Endodermal cell (in vitro differentiated cells): ENCODE results near the gene GALR3. TPM values are rescaled to one million over a fixed set of nuclear protein-coding genes. Genes with fewer than 3 reads are reported as not detected.

Experiments
- DNase-seq: peaks from one replicate; pipeline ENCODE4 v3.0.0-alpha.2; 2017
- H3K27ac ChIP-seq: 2 replicates; pipeline ENCODE4 v1.5.1; 2013; ENCODE audit warnings: mild to moderate bottlenecking, low read depth, low read length, moderate library complexity
- H3K27me3 ChIP-seq: 2 replicates; pipeline ENCODE4 v1.6.1; 2013; ENCODE audit warnings: mild to moderate bottlenecking, low read length, moderate library complexity; ENCODE audit not compliant: insufficient read depth, control insufficient read depth, poor library complexity, severe bottlenecking
- H3K36me3 ChIP-seq: 2 replicates; pipeline ENCODE4 v1.7.0; 2013; ENCODE audit warnings: mild to moderate bottlenecking, low read length, moderate library complexity; ENCODE audit not compliant: control insufficient read depth, insufficient read depth
- H3K4me1 ChIP-seq: one replicate; pipeline ENCODE4 v1.7.0; 2013; ENCODE audit warnings: low read length; ENCODE audit not compliant: control insufficient read depth, insufficient read depth
- H3K4me3 ChIP-seq: 2 replicates; pipeline ENCODE4 v1.5.1; 2013; ENCODE audit warnings: mild to moderate bottlenecking, low read length, moderate library complexity
- H3K9ac ChIP-seq: 2 replicates; pipeline ENCODE4 v1.6.1; 2013; ENCODE audit warnings: mild to moderate bottlenecking, low read length, moderate library complexity; ENCODE audit not compliant: poor library complexity, severe bottlenecking; ENCODE audit errors: extremely low read depth
- H3K9me3 ChIP-seq: 2 replicates; pipeline ENCODE4 v1.6.1; 2013; ENCODE audit warnings: mild to moderate bottlenecking, low read length, moderate library complexity; ENCODE audit not compliant: control insufficient read depth
- H3K27ac Mint-ChIP-seq: 2 replicates; pipeline ENCODE4 v1.8.0; 2020; ENCODE audit warnings: mixed read lengths
- H3K27me3 Mint-ChIP-seq: 2 replicates; pipeline ENCODE4 v1.8.0; 2021; ENCODE audit warnings: mild to moderate bottlenecking, mixed read lengths; ENCODE audit not compliant: insufficient read depth
- H3K36me3 Mint-ChIP-seq: 2 replicates; pipeline ENCODE4 v1.8.0; 2020; ENCODE audit warnings: low read depth, mixed read lengths
- H3K4me1 Mint-ChIP-seq: 2 replicates; pipeline ENCODE4 v1.8.0; 2020; ENCODE audit warnings: mixed read lengths
- H3K4me3 Mint-ChIP-seq: 2 replicates; pipeline ENCODE4 v1.8.0; 2020; ENCODE audit warnings: mild to moderate bottlenecking, moderate library complexity, mixed read lengths
- H3K9me3 Mint-ChIP-seq: 2 replicates; pipeline ENCODE4 v1.8.0; 2020; ENCODE audit warnings: mild to moderate bottlenecking, mixed read lengths
- WGBS, 2 experiments: methylation state at CpG; one replicate each; pipeline versions ENCODE4 v1.1.5 to v1.1.7; 2013; ENCODE audit warnings: missing lambda C conversion rate in 2 of 2, mixed read lengths in 1 of 2; ENCODE audit not compliant: insufficient coverage in 1 of 2, insufficient read length in 1 of 2; 5-methylcytosine and 5-hydroxymethylcytosine counted together
- total RNA-seq, 2 donors: library from RNA; stranded (reverse); fragmentation: NEBNext Ultra II Directional in 1 of 2; extraction: Animal tissue kit (Norgen Biotek cat#: 25700) in 1 of 2; gene quantifications; 2 replicates in 1 of 2; 3 replicates in 1 of 2; pipeline ENCODE4 v1.2.1, GENCODE V29; 2021
- TF ChIP-seq, protein P1 (sequence below): fragments of 200-600 bp; sonication (generic); conservative IDR thresholded peaks from 2 replicates; pipeline ENCODE4 v1.5.0; 2021; ENCODE audit warnings: antibody characterized with exemption, mild to moderate bottlenecking

Gene GALR3
- total RNA-seq, 2 donors from 2014 or later: 0.40 to 0.77 TPM

DNA sequence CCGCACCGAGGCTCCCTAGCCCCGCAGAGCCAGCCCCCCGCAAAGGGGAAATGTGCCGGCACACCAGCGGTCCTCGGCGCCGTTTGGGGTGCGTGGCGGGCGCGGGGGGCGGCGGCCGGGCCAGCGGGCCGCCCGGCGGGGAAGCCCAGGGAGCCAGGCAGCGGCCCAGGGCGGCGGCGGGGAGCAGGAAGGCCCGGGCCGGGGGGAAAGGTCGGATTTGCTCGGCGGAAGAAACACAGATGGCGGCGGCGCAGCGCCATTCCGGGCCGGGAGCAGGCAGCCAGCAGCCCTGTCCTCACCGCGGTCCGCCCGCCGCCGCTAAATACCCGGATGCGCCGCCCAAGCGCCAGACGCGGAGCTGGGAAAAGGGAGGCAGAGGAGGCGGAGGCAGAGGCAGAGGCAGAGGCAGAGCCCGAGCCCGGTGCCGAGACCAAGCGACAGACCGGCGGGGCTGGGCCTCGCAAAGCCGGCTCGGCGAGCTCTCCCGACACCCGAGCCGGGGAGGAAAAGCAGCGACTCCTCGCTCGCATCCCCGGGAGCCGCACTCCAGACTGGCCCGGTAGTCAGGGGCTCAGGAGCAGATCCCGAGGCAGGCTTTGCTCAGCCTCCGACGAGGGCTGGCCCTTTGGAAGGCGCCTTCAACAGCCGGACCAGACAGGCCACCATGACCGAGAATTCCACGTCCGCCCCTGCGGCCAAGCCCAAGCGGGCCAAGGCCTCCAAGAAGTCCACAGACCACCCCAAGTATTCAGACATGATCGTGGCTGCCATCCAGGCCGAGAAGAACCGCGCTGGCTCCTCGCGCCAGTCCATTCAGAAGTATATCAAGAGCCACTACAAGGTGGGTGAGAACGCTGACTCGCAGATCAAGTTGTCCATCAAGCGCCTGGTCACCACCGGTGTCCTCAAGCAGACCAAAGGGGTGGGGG, 18.0 kb upstream of the GALR3 start:
- H3K27me3 Mint-ChIP-seq: peaks cover 24% of the 10 kb centered on the region
- 16 to 24% methylated on average over 54 to 87 of the region's 87 CpGs for WGBS, 2 experiments
- H3K27ac ChIP-seq: peak overlapping the region; percentile 38

DNA sequence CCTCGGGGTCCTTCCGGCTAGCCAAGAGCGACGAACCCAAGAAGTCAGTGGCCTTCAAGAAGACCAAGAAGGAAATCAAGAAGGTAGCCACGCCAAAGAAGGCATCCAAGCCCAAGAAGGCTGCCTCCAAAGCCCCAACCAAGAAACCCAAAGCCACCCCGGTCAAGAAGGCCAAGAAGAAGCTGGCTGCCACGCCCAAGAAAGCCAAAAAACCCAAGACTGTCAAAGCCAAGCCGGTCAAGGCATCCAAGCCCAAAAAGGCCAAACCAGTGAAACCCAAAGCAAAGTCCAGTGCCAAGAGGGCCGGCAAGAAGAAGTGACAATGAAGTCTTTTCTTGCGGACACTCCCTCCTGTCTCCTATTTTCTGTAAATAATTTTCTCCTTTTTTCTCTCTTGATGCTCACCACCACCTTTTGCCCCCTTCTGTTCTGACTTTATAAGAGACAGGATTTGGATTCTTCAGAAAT, 17.3 kb upstream of the GALR3 start:
- no peaks in the 10 kb centered on the region for H3K27me3 ChIP-seq
- H3K27me3 Mint-ChIP-seq: peaks cover 20% of the 10 kb centered on the region
- peak overlapping the region; percentile 92 for H3K4me3 ChIP-seq
- H3K4me3 Mint-ChIP-seq: peak overlapping the region; percentile 68
- peak overlapping the region; percentile 74 for H3K9ac ChIP-seq
- peaks cover 3% of the 10 kb centered on the region for H3K4me1 ChIP-seq
- TF ChIP-seq, protein P1, sequence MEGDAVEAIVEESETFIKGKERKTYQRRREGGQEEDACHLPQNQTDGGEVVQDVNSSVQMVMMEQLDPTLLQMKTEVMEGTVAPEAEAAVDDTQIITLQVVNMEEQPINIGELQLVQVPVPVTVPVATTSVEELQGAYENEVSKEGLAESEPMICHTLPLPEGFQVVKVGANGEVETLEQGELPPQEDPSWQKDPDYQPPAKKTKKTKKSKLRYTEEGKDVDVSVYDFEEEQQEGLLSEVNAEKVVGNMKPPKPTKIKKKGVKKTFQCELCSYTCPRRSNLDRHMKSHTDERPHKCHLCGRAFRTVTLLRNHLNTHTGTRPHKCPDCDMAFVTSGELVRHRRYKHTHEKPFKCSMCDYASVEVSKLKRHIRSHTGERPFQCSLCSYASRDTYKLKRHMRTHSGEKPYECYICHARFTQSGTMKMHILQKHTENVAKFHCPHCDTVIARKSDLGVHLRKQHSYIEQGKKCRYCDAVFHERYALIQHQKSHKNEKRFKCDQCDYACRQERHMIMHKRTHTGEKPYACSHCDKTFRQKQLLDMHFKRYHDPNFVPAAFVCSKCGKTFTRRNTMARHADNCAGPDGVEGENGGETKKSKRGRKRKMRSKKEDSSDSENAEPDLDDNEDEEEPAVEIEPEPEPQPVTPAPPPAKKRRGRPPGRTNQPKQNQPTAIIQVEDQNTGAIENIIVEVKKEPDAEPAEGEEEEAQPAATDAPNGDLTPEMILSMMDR: no peak
- no peaks in the 10 kb centered on the region for H3K9me3 ChIP-seq
- no peaks in the 10 kb centered on the region for H3K36me3 ChIP-seq
- no peaks in the 10 kb centered on the region for H3K36me3 Mint-ChIP-seq
- WGBS, 2 experiments: 93 to 95% methylated on average over 7 to 10 of the region's 10 CpGs
- H3K4me1 Mint-ChIP-seq: peaks cover 29% of the 10 kb centered on the region
- H3K27ac ChIP-seq: no peak overlapping the region
- H3K9me3 Mint-ChIP-seq: no peaks in the 10 kb centered on the region
- H3K27ac Mint-ChIP-seq: peak overlapping the region; percentile 93
- DNase-seq: no peak

More for the DNA sequence above, 18.0 kb upstream of the GALR3 start:
- peak overlapping the region; percentile 92 for H3K4me3 ChIP-seq
- peak overlapping the region; percentile 93 for H3K27ac Mint-ChIP-seq
- peaks cover 29% of the 10 kb centered on the region for H3K4me1 Mint-ChIP-seq
- peak overlapping the region; percentile 68 for H3K4me3 Mint-ChIP-seq
- peaks cover 3% of the 10 kb centered on the region for H3K4me1 ChIP-seq
- no peaks in the 10 kb centered on the region for H3K27me3 ChIP-seq
- no peaks in the 10 kb centered on the region for H3K9me3 Mint-ChIP-seq
- peak overlapping the region; percentile 74 for H3K9ac ChIP-seq
- H3K36me3 Mint-ChIP-seq: no peaks in the 10 kb centered on the region
- TF ChIP-seq, protein P1: no peak
- H3K9me3 ChIP-seq: no peaks in the 10 kb centered on the region
- DNase-seq: peak; percentile 96
- H3K36me3 ChIP-seq: no peaks in the 10 kb centered on the region

DNA sequence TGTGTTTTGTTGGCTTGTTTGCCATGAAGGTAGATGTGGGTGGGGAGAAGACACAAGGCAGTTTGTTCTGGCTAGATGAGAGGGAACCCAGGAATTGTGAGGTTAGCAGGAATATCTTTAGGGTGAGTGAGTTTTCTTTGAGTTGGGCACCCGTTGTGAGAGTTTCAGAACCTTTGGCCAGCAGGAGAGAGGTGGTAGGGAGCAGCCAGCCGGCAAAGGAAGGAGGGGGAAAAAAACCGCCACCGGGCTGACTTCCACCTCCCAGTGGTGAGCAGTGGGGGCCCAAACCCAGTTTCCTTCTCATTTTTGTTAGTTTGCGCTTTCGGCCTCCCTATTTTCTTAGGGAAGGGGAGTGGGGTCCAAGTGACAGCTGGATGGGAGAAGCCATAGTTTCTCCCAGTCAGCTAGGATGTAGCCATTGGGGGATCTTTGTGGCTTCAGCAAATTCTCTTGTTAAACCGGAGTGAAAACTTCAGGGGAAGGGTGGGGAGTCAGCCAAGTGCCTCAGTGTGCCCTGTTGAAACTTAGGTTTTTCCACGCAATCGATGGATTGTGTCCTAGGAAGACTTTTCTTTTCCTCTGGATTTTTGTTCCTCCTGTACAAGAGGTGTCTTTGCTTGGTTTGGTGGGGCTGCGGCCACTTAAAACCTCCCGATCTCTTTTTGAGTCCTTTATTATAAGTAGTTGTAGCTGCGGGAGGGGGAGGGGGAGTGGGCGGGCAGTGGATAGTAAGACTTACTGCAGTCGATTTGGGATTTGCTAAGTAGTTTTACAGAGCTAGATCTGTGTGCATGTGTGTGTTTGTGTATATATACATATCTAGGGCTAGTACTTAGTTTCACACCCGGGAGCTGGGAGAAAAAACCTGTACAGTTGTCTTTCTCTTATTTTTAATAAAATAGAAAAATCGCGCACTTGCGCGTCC, 16.5 kb upstream of the GALR3 start:
- H3K9me3 Mint-ChIP-seq: no peaks in the 10 kb centered on the region
- H3K36me3 ChIP-seq: peaks cover 1% of the 10 kb centered on the region
- TF ChIP-seq, protein P1: no peak
- H3K9ac ChIP-seq: peak overlapping the region; percentile 74
- peak; percentile 71 for DNase-seq
- peak overlapping the region; percentile 91 for H3K27ac Mint-ChIP-seq
- peaks cover 29% of the 10 kb centered on the region for H3K4me1 Mint-ChIP-seq
- 3 to 12% methylated on average over 4 to 16 of the region's 19 CpGs for WGBS, 2 experiments
- H3K27me3 ChIP-seq: no peaks in the 10 kb centered on the region
- H3K4me3 ChIP-seq: peak overlapping the region; percentile 92
- peak overlapping the region; percentile 68 for H3K4me3 Mint-ChIP-seq
- peaks cover 15% of the 10 kb centered on the region for H3K27me3 Mint-ChIP-seq
- H3K9me3 ChIP-seq: no peaks in the 10 kb centered on the region
- H3K4me1 ChIP-seq: peaks cover 3% of the 10 kb centered on the region
- H3K36me3 Mint-ChIP-seq: no peaks in the 10 kb centered on the region
- H3K27ac ChIP-seq: no peak overlapping the region
